Measurements from ENCODE around the gene WDFY2. TPM values are rescaled to one million over a fixed set of nuclear protein-coding genes. Genes with fewer than 3 reads are reported as not detected.
A peak's percentile ranks its signal among the peaks of the same experiment; 100 is the strongest.

Gene WDFY2
- total RNA-seq, 4 donors from 2014 or later: 6.0 to 11.3 (median 9.7) TPM

GRCh38 chr13:51814825-51815650, 230.8 kb downstream of the WDFY2 start:
- peak; percentile 65 to 91 (median 71) for DNase-seq
- no peak overlapping the region for H3K27ac ChIP-seq
- no peaks in the 10 kb centered on the region for H3K9me3 ChIP-seq
- H3K4me3 ChIP-seq: peak overlapping the region in 2 of 4 donors; percentile 34 to 43
- H3K36me3 ChIP-seq: no peaks in the 10 kb centered on the region
- peaks cover 0 to 14% (median 0%) of the 10 kb centered on the region in 4 donors for H3K4me1 ChIP-seq
- TF ChIP-seq CTCF (IDR thresholded peaks at IDR 0.05): peak; percentile 70 to 84 (median 82)
- TF ChIP-seq POLR2A (IDR thresholded peaks at IDR 0.05): peak in 1 of 2 donors; percentile 15
- no peaks in the 10 kb centered on the region for H3K27me3 ChIP-seq

GRCh38 chr13:51815848-51816247, 231.6 kb downstream of the WDFY2 start:
- peaks cover 0 to 14% (median 0%) of the 10 kb centered on the region in 4 donors for H3K4me1 ChIP-seq
- H3K27me3 ChIP-seq: no peaks in the 10 kb centered on the region

DNA sequence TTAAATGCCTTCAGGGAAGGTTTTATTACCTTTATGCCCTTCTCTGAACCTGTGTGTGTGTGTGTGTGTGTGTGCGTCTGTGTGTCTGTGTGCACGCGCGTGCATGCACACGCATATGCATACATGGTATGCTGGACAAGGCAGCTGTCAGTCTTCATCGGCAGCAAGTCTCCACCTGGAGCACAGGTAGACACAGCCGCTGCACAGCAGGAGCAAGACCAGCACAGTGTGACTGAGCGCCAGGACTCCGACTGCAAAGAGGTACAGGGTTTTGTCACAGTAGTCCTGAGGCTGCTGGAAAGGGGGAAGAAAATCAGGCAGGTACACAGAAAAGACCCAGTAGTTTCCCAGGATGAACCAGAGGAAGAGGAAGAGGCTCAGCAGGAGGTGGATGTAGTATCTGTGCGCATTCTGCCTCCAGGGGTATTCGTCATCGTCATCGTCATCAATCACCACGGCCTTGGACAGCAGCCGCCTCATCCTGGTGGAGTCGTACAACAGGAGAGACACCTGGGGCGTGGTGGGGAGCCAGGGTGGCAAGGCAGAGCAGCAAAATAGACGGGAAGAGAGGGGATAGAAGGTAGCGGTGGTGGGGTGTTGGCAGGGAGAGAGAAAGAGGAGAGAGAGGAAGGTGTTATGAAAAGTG, 232.5 kb downstream of the WDFY2 start:
- Histone ChIP-seq H3K36me3 (no peaks in the 10 kb centered on the region), H3K27me3 (no peaks in the 10 kb centered on the region), H3K9me3 (no peaks in the 10 kb centered on the region), H3K27ac (no peak overlapping the region), H3K4me1 (peaks cover 0 to 14% (median under 1%) of the 10 kb centered on the region in 4 donors), H3K4me3 (no peak overlapping the region)
- TF ChIP-seq POLR2A (IDR thresholded peaks at IDR 0.05): no peak
- TF ChIP-seq CTCF (IDR thresholded peaks at IDR 0.05): no peak
- DNase-seq: no peak

More at GRCh38 chr13:51815848-51816247, 231.6 kb downstream of the WDFY2 start:
- TF ChIP-seq CTCF (IDR thresholded peaks at IDR 0.05): no peak
- no peak for TF ChIP-seq POLR2A (IDR thresholded peaks at IDR 0.05)
- DNase-seq: no peak
- no peak overlapping the region for H3K27ac ChIP-seq
- no peak overlapping the region for H3K4me3 ChIP-seq
- H3K9me3 ChIP-seq: no peaks in the 10 kb centered on the region
- H3K36me3 ChIP-seq: no peaks in the 10 kb centered on the region

Small RNA genes lying within 50 kb of the gene (small RNA-seq; reads per million reads assigned to genes)
- gene MIR4703: 0 reads per million in 2 donors
- 0 reads per million in 2 donors for gene RN7SL413P
- gene RNU6-65P: 0 reads per million in 2 donors
- 0 reads per million in 2 donors for gene RNY1P6

Other genes starting within 250 kb of the WDFY2 start
- not detected for gene SERPINE3, start 244.8 kb upstream of the WDFY2 start, total RNA-seq
- 10 to 100 TPM; 28.9 to 46.4 (median 33.5) TPM for gene INTS6, start 131.4 kb upstream of the WDFY2 start, total RNA-seq
- 10 to 100 TPM in 3 of 4 donors, 1 to 10 TPM in 1; 8.1 to 21.7 (median 12.5) TPM for gene DHRS12, start 219.7 kb downstream of the WDFY2 start, total RNA-seq